Measurements from ENCODE around the gene NEGR1.

NEGR1 gene

DNA sequence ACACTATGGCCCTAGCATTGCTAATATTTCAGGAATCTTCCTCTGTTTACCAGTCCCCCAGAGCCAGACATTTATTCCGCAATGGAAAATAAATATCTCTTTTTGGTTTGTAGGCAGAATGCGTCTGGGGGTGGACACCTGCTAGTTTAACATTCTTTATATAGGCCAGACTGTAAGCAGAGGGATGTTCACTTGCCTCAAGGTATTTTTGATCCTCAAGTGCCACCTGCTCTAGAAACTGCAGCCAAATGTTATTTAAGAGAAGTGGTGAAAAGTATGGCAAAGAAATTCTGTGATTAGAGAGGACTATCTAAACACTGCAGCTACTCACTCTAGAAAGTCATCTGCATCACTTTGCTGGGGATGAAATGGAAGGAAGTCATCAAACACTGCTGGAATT is 164.7 kb downstream of the NEGR1 start:
- DNase-seq (ENCODE audit: low spot score), result no peak

DNA sequence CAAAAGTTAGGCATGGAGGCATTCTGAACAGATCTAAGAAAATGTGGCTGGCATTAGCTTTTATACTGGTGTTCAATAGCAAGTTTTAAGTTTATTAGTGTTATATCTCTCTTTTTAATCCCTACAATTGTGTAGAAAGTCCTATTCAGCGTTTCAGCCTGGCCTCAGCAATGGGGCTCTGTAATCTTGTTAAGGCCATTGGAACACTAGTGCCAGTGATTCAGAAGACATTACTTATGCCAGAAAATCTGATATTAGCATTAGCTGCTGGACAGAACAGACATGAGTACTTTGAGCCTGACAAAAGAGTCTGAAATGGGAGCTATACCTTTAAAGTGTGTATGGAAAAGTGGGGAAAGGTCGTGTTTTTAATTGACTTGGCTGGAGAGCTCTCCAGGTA is 167.0 kb downstream of the NEGR1 start:
- DNase-seq (ENCODE audit: low spot score), result no peak

GRCh38 chr1:72111662-72112061 is 170.7 kb downstream of the NEGR1 start:
- DNase-seq (ENCODE audit: low spot score), result no peak

DNA sequence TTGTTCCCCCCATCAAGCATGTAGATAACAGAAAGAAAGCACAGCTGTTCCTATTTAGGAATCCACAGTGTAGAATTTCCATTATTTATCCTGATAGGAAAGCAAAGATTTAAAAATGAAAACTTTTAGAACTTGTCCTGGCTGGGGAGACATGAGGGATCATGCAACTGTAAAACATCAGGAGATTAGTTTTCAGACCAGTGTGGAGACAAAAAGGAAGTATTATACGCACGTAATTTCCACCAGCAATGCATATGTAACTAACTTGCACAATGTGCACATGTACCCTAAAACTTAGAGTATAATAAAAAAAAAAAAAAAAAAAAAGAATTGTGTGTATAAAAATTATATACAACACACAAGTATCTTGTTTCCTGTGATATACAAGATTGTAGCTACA is 172.4 kb downstream of the NEGR1 start:
- no peak for DNase-seq (ENCODE audit: low spot score)

- no peak for DNase-seq (ENCODE audit: low spot score)
Measured at GRCh38 chr1:72105201-72105600, 177.1 kb downstream of the NEGR1 start.

- DNase-seq (ENCODE audit: low spot score), result no peak
Measured at GRCh38 chr1:72101840-72102632, 180.3 kb downstream of the NEGR1 start.

- no peak for DNase-seq (ENCODE audit: low spot score)
Measured at GRCh38 chr1:72100771-72101170, 181.6 kb downstream of the NEGR1 start.

- no peak for DNase-seq (ENCODE audit: low spot score)
Measured at GRCh38 chr1:72097851-72098570, 184.3 kb downstream of the NEGR1 start.

- no peak for DNase-seq (ENCODE audit: low spot score)
Measured at GRCh38 chr1:72094209-72094608, 188.1 kb downstream of the NEGR1 start.

DNA sequence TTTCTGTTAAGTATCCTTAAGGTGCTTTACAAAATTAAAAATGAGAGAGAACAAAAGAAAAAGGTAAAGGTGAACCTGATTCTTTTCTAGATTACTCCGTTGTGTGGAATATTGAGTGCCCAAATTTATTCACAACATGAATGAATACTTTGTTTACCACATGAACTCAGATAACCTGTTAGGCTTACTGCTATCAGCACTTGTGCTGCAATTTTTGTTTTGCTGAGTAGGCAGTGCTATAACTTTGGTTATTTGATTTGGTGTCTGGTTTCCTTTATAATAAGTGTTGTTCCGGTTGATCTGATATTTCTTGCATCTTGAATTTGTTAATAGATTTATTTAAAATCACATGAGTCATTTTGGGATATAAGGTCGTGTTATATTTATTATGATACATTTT is 195.9 kb downstream of the NEGR1 start:
- DNase-seq (ENCODE audit: low spot score), result no peak

GRCh38 chr1:72075425-72075824 is 206.9 kb downstream of the NEGR1 start:
- DNase-seq (ENCODE audit: low spot score), result no peak

GRCh38 chr1:72066431-72066830 is 215.9 kb downstream of the NEGR1 start:
- DNase-seq (ENCODE audit: low spot score), result no peak

- DNase-seq (ENCODE audit: low spot score), result no peak
Measured at GRCh38 chr1:72064196-72065075, 217.9 kb downstream of the NEGR1 start.

GRCh38 chr1:72063364-72064044 is 218.8 kb downstream of the NEGR1 start:
- no peak for DNase-seq (ENCODE audit: low spot score)

GRCh38 chr1:72062584-72062983 is 219.8 kb downstream of the NEGR1 start:
- DNase-seq (ENCODE audit: low spot score), result no peak

GRCh38 chr1:72060466-72061245 is 221.7 kb downstream of the NEGR1 start:
- DNase-seq (ENCODE audit: low spot score), result no peak

DNA sequence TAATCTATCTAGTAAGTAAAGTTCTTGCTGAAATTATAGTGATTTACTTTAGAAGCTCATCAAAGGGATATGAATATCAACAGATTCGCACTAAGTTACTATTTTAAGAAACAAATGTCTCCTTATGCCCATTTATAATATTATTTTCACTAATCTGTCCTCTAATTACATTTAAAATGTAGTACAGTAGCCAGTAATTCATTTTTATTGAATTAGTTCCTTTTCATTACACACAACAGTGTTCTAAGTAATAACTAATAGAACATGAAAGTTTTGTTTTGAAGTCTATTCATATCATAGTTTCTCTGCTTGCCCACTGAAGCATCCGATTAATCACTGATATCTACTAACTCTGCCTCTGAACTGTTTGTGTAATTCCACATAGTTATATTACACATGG is 225.8 kb downstream of the NEGR1 start:
- DNase-seq (ENCODE audit: low spot score), result no peak

DNA sequence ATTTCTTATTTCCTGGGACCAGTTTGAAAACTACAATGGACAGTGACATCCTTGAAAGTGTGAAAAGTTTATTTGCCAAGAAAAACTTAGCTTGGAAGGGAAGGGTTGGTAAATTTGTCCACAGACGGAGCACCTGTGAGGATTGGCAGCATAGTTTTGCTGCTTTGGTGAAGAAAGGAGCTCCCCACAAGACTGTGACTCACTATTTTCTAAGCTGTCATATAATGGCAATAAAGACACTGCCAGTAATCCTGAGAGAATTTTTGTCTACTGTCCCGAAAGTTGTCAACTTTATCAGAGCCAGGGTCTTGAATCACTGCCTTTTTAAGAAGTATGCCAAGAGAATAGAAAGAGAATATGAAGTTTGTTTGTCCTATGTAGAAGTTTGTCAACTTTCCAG is 230.8 kb downstream of the NEGR1 start:
- no peak for DNase-seq (ENCODE audit: low spot score)

- no peak for DNase-seq (ENCODE audit: low spot score)
Measured at GRCh38 chr1:72050551-72050950, 231.8 kb downstream of the NEGR1 start.

DNA sequence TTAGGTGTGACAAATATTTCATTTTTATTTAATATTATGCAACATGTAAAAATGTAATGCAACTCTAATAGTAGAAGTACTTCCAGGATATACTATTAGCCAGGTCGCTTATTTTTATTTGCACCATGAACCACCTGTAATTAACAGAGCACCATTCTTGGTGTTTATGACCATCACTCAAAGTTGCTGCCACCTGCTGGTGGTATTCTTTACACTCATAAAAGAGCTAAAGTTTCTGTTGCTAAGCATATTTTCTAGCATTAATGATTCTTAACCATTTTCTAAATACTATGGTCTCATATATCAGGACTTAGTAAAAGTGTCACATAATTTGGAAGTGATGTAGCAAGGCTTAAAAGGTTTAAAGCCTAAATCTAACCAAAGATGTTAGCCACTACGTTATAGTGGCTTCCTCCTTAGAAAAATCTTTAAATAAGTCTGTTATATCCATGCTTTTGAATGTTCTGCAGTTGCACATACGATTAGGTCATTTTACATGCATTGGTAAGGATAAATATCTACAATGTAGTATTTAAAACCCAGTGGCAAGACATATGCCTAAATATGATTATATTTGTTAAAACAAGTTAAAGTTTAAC is 244.5 kb downstream of the NEGR1 start:
- DNase-seq (ENCODE audit: low spot score), result no peak

DNA sequence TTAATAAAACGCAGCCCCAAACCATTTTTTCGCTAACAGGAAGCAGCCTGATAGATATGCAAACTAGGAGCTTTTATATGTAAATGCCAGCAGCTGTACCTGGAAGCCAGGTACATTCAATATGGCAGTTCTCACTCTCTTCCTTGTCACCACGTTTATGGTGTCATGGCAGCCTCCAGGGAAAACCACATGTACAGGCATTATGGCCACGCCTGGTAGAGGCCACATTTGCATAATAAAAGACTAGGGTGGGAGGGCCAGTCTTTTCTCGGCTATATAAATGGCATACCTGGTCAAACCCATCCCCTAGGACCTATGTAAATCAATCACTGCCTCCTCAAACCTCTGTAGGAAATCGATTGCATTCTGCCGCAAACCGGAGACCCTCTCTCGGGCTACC is 247.5 kb downstream of the NEGR1 start:
- DNase-seq (ENCODE audit: low spot score), result no peak

Data from left forelimb (tissue), 1 donor.